Stimulated activated CD4-positive, alpha-beta T cell treated with anti-CD3 and anti-CD28 coated beads, Interleukin-15, amount 100 ng/mL, for 24 hours (primary cell): ENCODE data around the gene FMN1.
A peak's percentile ranks its signal among the peaks of the same experiment; 100 is the strongest.

Experiments
- DNase-seq: peaks from one replicate; pipeline ENCODE4 v3.0.0-alpha.2; 2020

FMN1 gene

GRCh38 chr15:33115191-33115861 is 79.2 kb downstream of the FMN1 start:
- no peak for DNase-seq

DNA sequence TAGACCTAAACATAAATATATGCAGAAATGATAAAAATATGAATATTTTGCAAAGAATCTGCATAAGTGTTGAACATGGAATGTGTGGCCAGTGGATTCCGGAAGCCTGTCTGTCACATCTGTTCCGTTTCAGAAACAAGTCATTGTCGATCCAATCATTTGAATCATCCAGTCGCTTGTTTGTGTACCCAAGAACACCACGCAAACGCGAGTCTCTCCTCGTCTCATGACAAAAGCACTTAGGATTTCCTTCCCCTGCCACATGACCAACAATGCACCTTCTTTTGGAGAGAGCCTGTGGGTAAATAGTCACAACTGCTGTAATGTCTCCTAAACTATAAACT is 80.2 kb downstream of the FMN1 start:
- DNase-seq, result no peak

DNA sequence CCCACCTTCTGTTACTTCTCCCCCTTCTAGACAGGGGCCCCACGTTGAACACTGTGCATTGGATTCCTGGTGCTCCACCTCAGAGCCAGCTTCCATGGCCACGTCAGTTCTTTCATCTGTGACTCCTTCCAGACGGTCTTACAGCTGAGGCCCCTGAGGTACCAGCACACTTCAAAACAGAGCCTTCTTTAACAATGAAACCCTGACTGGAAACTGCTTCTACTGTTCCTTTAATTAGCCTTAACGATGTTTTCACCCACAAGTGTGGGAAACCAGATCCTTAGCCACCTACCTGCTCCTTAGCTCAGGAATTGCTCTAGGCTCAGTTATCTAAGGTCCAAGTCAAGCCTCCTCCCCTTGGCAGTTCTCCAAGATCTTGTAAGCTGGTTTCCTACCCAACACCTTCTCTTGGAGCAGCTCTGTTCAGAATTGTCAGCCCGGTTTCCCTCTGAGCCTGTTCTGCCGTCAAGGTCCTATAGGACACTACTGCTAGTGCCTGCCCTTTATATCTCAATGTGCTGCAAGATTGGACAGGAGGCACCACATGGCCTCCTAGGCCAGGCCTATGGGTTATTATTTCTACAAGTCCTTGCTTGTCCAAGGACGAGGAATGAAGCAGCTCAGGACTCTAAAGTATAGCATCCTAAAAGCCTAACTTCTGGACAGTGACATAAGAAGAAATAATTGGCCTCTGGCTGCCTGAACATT is 80.7 kb downstream of the FMN1 start:
- DNase-seq, result no peak

DNA sequence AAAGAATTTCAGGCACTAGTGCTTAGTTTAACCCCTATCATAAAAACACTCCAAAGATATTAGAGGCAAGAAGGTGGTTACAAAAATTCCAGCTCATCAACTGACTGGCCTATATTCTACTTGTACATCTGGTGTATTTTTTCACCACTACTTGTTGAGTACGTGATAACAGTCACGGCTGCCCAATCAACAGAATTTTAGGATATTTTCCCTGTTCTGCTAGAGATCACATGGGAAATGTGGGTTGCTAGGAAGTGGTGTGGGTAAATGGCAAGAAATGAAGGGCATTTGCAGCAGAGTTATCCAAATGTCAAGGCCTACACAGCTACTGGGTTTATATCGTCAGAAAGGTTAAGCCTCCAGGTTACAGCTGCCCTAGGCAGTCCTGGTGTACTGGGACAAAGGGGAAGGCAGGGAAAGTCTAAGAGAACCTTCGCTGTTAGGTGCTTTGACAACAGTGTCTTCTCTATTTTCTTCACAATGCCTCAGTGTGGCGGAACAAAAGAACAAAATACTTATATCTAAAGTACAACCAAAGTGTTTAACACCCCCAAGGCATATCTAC is 81.9 kb downstream of the FMN1 start:
- DNase-seq, result no peak

DNA sequence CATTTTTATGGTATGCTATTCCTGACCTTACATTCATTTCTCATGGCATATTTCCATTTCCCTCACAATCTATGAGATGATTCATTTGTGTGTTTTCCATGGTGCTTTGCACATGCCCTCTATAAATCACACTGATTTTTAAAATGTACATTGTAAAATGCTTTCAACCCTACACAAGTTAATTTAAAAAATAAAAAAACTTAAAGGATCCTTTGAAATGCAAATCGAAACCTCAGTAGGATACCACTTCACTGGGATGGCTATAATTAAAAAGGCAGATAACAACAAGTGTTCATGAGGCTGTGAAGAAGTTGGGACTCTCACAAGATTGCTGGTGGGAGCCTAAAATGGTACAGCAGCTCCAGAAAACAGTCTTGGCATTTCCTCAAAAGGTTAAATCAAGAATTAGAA is 83.5 kb downstream of the FMN1 start:
- DNase-seq, result no peak

DNA sequence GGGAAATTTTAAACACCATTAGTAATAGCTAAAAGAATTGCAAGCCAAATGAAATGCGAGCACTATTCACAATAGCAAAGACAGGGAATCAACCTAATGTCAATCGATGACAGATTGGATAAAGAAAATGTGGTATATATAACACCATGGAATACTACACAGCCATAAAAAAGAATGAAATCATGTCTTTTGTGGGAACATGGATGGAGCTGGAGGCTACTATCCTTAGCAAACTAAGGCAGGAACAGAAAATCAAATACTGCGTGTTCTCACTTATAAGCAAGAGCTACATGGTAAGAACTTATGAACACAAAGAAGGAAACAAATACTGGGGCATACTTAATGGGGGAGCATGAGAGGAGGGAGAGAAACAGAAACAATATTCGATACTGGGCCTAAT is 85.2 kb downstream of the FMN1 start:
- no peak for DNase-seq

DNA sequence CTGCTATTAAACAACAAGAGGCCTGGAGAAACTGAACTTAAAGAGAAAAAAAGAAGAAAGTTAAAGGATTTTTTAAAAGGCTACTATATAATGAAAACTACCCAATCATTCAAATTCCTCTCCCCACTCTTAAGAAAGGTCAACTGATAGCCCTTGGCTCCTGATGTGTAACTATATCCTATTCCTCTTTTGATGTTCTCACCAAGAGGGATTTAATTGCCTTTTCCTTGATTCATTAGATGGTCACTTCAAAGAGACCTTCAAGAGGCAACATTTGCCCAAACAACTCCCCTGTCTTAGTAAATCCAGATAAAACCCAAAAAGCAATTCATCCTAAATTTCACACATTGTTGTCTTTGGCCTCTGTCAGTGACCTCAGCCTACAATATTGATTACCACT is 86.0 kb downstream of the FMN1 start:
- no peak for DNase-seq

- DNase-seq, result no peak
Measured at GRCh38 chr15:33107950-33108349, 86.6 kb downstream of the FMN1 start.

DNA sequence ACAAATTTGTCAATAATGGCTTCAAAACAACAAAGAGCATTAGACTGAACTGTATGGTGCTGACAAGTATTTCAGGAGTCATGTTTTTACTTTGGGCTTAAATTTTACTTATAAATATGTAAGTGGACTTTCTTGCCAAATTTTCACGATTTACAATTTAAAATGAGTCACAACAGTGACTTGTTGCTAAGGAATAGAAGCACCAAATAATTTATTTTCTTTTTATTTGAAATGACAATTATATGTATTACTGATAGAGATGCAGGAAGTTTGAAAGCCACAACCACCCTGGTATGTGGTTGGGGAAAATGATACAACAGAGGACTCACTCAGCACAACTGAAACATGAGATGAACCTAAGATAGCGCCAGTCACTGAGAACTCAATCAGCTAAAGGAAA is 90.3 kb downstream of the FMN1 start:
- peak; percentile 37 for DNase-seq

- no peak for DNase-seq
Measured at GRCh38 chr15:33101036-33101435, 93.5 kb downstream of the FMN1 start.

DNA sequence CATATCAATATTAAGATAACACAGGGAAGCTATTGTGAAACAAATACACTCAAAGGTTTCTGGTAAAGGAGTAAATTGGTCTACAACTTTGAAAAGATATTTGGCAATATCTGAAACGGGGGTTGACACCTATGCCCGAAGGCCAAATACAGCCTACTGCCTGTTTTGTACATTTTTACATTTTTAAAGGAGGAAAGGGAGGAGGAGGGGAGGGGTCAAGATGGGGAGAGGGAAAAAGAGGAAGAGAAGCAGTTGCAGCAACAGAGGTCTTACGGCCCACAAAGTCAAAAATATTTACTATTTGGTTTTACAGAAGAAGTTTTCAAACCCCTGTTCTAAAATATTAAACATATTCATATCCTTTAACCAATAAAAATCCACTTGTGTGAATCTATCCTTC is 94.2 kb downstream of the FMN1 start:
- no peak for DNase-seq

DNA sequence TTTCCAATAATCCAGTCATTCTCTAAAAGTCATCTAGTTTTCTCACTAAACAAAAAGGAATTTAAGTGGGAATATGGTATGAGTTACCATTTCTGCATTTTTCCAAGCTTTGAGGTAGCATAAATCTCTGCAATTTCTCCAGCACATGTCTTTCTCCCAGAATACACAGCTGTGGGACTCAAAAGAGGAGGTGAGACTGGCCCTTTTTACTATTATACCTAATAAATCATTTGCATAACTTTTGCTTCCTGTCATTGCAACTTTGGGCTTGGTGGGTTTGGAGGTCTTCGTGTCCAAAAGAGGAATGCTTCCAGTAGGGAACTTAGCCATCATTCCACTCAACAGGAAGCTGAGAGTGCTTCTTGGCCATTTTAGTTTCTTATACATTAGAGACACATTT is 94.8 kb downstream of the FMN1 start:
- DNase-seq, result no peak

GRCh38 chr15:33099213-33099612 is 95.3 kb downstream of the FMN1 start:
- no peak for DNase-seq

- DNase-seq, result no peak
Measured at GRCh38 chr15:33098094-33099058, 96.1 kb downstream of the FMN1 start.

GRCh38 chr15:33096134-33096533 is 98.4 kb downstream of the FMN1 start:
- no peak for DNase-seq

- no peak for DNase-seq
Measured at GRCh38 chr15:33095641-33096040, 98.9 kb downstream of the FMN1 start.

DNA sequence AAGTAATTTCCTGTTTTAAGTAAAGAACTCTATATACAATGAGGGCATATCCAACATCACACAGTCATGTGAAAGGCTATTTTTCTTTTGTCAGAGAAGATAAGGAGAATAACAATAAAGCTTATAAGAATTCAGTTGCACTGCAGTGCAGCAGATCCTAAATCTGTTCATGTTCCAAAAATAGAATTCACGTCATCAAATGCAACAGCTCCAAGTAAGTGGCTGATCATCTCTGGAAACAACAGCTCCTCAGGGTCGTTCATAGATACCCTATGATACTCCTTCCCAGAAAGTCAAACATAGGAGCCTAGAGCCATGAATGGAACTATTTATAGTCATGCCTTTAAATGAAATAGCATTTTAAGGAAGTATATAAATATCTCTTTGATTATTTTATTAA is 100.2 kb downstream of the FMN1 start:
- no peak for DNase-seq

DNA sequence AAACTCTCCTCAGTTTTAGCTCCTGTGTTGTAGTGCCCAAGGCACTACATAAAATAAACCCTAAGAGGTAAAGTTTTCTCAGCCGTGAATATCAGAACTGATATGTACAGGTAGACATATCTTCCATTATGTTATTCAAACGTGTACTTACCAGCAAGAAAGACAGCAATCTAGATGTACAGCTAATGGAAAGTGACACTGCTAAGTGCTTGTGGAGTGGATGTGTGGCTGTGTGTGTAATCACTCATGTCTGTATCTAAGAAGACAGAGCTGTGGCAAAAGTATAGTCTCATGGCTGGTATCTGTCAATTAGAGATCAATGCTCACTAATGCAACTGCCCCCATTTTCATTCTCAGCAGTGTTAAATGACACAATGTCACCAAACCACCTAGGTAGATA is 101.3 kb downstream of the FMN1 start:
- no peak for DNase-seq

- DNase-seq, result no peak
Measured at GRCh38 chr15:33091983-33092693, 102.4 kb downstream of the FMN1 start.

DNA sequence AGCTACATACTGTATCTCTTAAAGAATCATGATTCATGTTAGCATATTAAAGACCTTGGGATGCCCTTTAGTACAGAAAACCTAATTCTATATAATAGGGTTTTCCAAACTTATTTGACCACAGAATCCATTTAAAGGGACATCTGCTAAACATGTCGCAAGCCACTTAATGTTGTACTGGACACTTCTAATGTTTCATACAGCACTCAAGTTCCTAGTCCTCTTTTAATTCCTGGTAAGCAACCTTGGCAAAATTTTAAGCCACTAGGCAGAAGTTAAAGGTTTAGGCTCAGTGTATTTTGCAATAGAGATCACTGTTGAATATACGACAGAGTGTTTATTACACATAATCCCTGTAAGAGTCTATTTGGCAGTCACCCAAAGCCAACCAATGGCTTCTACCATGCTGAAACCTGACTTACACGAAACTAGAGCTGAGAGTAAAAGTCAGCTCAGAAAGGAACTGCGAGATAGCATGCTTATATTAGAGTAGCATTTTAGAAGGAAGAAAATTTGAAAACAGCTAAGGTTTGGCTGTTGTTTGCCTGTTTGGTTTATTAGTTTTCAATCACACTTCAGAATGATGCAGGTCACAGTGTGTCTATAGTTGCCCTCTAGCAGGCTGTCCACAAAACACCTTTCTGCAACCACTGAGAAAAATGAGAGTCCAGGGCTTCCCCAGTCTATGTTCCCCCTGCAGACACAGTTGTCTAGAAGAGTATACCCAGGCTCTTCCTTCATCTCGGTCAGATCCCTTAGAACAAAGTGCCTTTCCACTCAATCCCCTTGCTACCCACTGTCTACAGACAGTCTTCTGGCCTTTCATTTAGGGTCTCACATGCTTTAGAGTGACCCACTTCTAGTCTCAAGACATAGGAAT is 104.4 kb downstream of the FMN1 start:
- no peak for DNase-seq

GRCh38 chr15:33089165-33089877 is 105.2 kb downstream of the FMN1 start:
- DNase-seq, result no peak
